Cardiac septum (tissue), 1 donor: Measurements from ENCODE around the gene DCLRE1B. TPM values are rescaled to one million over a fixed set of nuclear protein-coding genes. Genes with fewer than 3 reads are reported as not detected.

Experiments used
- DNase-seq: peaks from one replicate; pipeline ENCODE4 v3.0.0-alpha.2; 2020; ENCODE audit warnings: low spot score
- intact Hi-C: fragments of 100-400 bp; cut with DNase I; formaldehyde crosslinking; loops from one replicate; pipeline ENCODE4 v1.14.0; 2022
- total RNA-seq: library from RNA; stranded (reverse); fragmentation: NEBNext Ultra II Directional; extraction: Animal tissue kit (Norgen Biotek cat#: 25700); gene quantifications from one replicate; pipeline ENCODE4 v1.2.1, GENCODE V29; 2021
- donor health status: DM: no; HTN: no; CAD: no.

The DCLRE1B gene
- total RNA-seq, 1 donor from 2014 or later = 2.1 TPM

DNA sequence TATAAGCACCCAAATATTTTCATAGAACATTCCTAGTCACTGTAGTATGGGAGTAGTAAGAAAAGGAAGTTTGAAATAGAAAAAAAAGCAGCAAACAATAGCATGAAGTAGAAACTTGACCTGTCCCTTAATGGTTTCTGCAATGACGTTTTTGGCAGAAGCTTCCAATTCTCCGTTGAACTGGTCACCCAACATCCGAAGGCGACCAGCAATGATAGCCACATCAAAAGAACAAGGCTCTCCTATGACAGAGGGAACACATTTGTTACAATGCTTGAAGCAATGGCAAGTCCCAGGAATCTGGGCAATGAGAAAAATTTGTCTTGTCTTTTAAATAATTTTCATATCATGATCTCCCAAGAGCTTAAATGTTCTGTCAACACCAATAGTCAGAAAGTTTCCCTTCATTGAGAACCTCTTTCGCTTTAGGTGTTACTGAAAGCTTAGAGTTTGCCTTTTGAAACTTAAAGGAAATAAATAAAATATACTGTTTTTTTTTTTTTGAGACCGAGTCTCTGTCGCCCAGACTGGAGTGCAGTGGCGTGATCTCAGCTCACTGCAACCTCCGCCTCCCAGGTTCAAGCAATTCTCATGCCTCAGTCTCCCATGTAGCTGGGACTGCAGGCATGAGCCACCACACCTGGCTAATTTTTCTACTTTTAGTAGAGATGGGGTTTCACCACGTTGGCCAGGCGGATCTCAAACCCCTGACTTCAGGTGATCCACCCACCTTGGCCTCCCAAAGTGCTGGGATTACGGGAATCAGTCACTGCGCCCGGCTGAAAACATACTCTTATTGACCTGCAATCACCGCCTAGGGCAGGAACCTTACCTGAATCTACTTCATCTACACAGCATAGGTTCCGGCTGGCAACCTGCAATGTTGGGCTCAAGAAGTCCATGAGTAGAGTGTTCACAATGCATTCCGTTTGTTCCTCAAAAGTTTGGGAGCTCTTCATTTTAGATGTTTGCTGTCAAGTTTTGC, 18.4 kb upstream of the DCLRE1B start:
- no peak for DNase-seq
- intact Hi-C loops = no loop called here

GRCh38 chr1:113887402-113888175, 17.5 kb upstream of the DCLRE1B start, which contains the start of gene BCL2L15:
Gene BCL2L15 (minus strand): TSS chr1:113887581. CDS start chr1:113887375, 206 bp downstream.
- intact Hi-C loops = no loop called here
- DNase-seq = no peak

- DNase-seq = no peak
- intact Hi-C loops = no loop called here
Measured at GRCh38 chr1:113890816-113891215, 14.3 kb upstream of the DCLRE1B start.

GRCh38 chr1:113891631-113892220, 13.4 kb upstream of the DCLRE1B start:
- no peak for DNase-seq
- intact Hi-C loops = no loop called here

DNA sequence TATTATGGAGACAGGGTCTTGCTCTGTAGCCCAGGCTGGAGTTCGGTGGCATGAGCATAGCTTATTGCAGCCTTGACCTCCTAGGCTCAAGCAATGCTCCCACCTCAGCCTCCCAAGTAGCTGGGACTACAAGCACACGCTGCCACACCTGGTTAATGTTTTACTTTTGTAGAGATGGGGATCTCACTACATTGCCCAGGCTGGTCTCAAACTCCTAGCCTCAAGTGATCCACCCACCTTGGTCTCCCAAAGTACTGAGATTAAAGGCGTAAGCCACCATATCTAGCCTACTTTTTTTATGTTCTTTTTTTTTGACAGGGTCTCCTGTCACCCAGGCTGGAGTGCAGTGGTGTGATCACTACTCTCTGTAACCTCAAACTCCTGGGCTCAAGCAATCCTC, 11.9 kb upstream of the DCLRE1B start:
- no peak for DNase-seq

GRCh38 chr1:113895098-113895497, 10.0 kb upstream of the DCLRE1B start:
- no peak for DNase-seq
- intact Hi-C loops = no loop called here

More for the DNA sequence above, 11.9 kb upstream of the DCLRE1B start:
- intact Hi-C loops = no loop called here

- intact Hi-C loops = no loop called here
- DNase-seq = no peak
Measured at GRCh38 chr1:113895961-113896360, 9.2 kb upstream of the DCLRE1B start.

DNA sequence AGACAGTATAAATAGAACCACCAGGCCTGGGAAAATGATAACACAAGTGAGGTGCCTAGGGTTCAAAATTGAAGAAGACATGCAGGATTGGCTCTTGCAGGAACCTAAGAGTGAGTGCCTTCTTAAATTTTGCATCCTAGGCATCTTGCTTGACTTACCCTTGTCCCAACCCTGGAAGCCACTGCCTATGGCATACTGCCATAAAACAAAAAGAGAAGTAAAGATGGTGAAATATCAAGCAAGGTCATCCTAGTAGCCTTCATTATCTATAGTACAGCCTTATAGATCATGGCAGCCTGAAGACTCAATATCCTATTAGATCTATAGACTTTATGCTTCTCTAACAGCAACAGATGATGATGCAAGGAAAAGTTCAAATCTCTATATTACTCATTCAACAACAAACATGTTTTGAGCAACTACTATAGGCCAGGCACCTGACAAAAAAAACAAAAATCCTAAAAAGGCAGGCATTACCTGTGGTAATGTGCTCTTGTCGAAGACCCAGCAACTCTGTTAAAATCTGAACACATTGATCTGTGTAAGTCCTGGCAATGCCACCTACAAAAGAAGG, 6.8 kb upstream of the DCLRE1B start:
- intact Hi-C loops = no loop called here
- no peak for DNase-seq

DNA sequence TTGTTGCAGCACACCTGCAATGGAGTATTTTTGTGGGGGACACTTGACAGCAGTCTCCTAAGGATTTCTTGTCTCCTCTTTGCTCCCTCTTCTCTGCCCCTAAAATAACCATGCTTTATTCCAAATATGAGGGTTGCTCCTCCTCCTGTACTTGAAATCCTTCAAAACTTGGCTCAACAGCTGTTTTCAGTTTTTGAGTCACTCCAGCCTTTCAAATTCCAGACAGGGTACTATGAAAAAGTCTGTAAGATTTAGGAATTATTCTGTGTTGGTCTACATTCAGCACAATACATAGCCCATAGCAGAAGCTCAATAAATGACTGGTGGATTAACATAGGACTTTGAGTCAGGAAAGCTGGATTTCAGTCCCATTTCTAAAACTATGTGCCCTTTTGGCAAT, 6.0 kb upstream of the DCLRE1B start:
- intact Hi-C loops = no loop called here
- DNase-seq = no peak

DNA sequence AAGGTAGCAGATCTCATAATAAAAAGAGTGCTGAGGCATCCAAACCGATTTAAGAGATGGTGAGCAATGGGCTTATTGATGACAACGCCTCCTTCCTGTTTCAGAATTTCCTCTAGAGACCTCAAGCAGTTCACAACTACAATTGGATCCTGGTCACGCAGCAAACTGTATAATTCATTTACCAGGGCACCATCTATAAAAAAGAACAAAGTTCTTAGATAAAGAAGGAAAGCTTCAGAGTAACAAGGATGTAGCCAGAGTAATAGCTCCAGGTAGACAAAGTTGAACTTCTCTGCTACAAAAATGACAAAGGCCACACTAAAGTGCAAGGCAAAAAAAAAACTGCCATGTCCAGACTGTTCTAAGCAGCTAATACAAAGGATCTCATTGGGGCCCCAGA, 3.9 kb upstream of the DCLRE1B start:
- intact Hi-C loops = loop anchor here (5.0 kb wide), 2 partner anchors 46 to 64 kb away; no protein-coding TSS in a partner anchor
- DNase-seq = no peak

DNA sequence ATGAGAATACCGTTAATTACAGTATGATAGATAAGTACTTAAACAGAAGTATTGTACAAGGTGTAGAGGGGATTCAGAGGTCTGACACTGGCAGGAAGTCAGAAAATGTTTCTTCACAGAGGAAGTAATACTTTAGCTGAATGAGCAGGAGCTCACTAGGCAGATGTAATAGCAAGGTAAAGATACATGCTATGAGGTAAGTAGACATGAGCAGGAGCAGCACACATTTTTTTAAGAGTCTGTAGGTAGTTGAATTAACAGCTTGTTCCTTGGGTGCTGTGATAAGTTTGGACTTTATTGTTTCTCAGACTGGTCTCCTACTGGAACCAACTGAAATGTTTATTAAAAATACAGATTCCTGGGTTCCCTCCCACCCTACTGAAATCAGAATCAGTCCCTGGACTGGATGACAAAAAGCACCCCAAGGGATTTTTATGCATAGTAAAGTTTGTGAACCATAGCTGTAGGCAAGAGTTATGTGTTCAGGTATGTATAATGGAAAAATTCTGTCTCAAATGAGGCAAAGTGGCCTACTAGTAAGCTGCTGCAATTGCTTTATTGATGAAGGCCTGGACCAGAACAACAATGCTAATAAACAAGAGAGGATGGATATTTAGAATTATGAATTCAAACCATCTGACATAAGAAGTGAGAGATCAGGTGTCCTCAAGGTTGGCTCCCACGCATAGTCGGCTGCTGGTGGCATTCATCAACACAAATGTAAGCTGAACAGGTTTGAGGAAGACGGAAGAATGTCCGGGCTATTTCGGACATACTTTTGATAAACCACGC, 1.4 kb upstream of the DCLRE1B start:
- intact Hi-C loops = loop anchor here (1.0 to 5.0 kb wide), 3 partner anchors 44 to 87 kb away; no protein-coding TSS in a partner anchor
- no peak for DNase-seq

GRCh38 chr1:113904293-113904673, 843 bp upstream of the DCLRE1B start:
- intact Hi-C loops = loop anchor here (1.0 to 5.0 kb wide), 3 partner anchors 43 to 88 kb away; no protein-coding TSS in a partner anchor
- no peak for DNase-seq

- DNase-seq = no peak
- intact Hi-C loops = loop anchor here (1.0 kb wide), 3 partner anchors 24 to 146 kb away; partner anchors contain the start of genes HIPK1, PHTF1 and RSBN1
Measured at GRCh38 chr1:113905435-113905861, 322 bp downstream of the DCLRE1B start.

DNA sequence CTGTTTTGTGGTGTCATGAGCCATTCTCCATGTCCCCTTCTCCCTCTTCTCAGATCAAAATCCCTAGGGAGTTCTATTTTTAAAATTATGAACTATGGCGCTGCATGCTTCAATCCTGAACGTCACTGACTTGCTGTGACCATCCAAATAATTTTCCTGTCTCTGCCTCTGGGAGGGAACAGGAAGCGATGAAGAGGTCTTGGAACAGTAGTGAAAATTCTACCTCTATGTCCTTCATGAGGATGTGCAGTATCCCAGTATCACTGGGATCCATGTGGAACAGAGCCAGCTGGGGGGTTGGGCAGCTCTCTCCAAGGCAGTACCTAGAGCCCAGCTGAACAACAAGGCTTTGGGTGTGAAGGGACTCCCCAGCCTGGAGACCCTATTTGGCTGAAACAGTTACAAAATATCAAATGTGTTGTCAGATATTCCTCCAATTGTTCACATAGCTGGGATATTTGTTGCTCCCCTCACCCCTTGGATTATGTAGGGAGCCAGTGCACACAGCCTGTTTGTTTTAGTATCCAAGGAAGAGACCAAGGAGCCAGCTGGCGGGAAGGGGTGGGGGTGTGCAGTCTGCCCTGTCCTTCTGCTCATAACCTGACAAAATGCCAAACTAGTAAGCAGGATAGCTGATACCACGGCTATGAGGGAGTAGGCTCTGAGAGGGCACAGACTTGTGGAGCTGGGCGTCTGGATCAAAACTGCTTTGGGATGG, 7.6 kb downstream of the DCLRE1B start:
- intact Hi-C loops = no loop called here
- no peak for DNase-seq

- intact Hi-C loops = no loop called here
Measured at GRCh38 chr1:113913312-113913668, 8.2 kb downstream of the DCLRE1B start.

DNA sequence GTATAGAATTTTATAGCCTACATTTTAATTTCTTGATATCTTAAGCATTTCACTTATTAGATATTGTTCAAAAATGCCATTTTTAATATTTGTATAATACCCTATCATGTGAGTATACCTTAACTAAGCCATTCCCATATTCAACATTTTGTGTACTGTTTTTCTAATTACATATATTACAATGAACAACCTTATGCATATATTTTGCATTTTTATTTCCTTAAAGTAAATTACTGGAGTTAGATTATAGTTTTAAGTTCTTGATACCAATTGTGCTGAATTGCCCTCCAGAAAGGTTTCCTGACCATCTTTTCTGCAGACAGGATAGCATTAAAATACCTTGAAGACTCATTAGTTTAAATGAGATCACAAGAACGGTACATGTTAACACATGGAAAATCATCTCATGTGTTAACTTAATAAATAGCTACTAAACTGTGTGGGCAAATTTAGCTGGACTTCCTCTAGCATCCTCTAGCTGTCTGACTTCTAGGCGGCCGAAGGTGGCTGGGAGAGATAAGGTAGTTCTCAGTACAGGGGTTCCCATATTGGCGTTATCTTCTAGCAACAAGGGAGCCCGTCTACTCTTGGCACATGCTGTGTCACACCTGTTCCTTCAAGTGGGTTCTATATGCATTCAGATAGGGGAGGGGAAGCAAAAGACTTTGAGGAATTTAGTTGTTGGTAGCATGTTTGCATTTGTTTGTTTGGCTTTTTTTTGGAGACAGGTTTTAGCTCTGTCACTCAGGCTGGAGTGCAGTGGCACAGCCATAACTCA, 8.9 kb downstream of the DCLRE1B start:
- intact Hi-C loops = no loop called here
- DNase-seq = no peak

More at GRCh38 chr1:113913312-113913668, 8.2 kb downstream of the DCLRE1B start:
- DNase-seq = no peak

DNA sequence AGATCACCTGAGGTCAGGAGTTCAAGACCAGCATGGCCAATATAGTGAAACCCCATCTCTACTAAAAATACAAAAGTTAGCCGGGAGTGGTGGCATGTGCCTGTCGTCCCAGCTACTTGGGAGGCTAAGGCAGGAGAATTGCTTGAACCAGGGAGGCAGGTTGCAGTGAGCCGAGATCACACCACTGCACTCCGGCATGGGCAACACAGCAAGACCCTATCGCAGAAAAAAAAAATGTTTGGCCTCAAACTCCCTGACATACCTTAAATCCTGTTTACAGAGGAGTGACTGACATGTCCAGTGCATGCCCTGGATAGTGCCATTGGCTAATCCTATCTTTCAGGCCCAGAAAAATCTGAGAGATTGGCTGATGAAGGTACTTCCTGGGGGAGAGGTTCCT, 11.8 kb downstream of the DCLRE1B start:
- DNase-seq = no peak
- intact Hi-C loops = no loop called here
